NCI-H1092 (cell line): Measurements from ENCODE around the gene LARGE1.

Experiments
- DNase-seq: peaks from one replicate; lab custom pipeline; 2025; lab: John Stamatoyannopoulos, UW

LARGE1 gene

GRCh38 chr22:33357981-33358399, 562.3 kb downstream of the LARGE1 start:
- peak; percentile 69 for DNase-seq

GRCh38 chr22:33354928-33355327, 565.3 kb downstream of the LARGE1 start:
- DNase-seq: no peak

GRCh38 chr22:33353502-33353901, 566.8 kb downstream of the LARGE1 start:
- no peak for DNase-seq

- DNase-seq: no peak
Observed at GRCh38 chr22:33352768-33353167, 567.5 kb downstream of the LARGE1 start.

GRCh38 chr22:33350961-33351360, 569.3 kb downstream of the LARGE1 start:
- DNase-seq: no peak

GRCh38 chr22:33350491-33350890, 569.8 kb downstream of the LARGE1 start:
- no peak for DNase-seq

GRCh38 chr22:33347002-33347401, 573.3 kb downstream of the LARGE1 start:
- no peak for DNase-seq

GRCh38 chr22:33341611-33342010, 578.7 kb downstream of the LARGE1 start:
- no peak for DNase-seq

- no peak for DNase-seq
Observed at GRCh38 chr22:33337524-33337923, 582.8 kb downstream of the LARGE1 start.

GRCh38 chr22:33335611-33336279, 584.5 kb downstream of the LARGE1 start:
- DNase-seq: no peak

GRCh38 chr22:33332538-33332937, 587.7 kb downstream of the LARGE1 start:
- peak; percentile 68 for DNase-seq

- no peak for DNase-seq
Observed at GRCh38 chr22:33331017-33331416, 589.3 kb downstream of the LARGE1 start.

- DNase-seq: no peak
Observed at GRCh38 chr22:33330534-33330933, 589.7 kb downstream of the LARGE1 start.

- DNase-seq: no peak
Observed at GRCh38 chr22:33329398-33329797, 590.9 kb downstream of the LARGE1 start.

GRCh38 chr22:33328789-33329296, 591.4 kb downstream of the LARGE1 start:
- DNase-seq: no peak

- no peak for DNase-seq
Observed at GRCh38 chr22:33327348-33327860, 592.9 kb downstream of the LARGE1 start.

GRCh38 chr22:33326540-33327295, 593.6 kb downstream of the LARGE1 start:
- no peak for DNase-seq

GRCh38 chr22:33325232-33326004, 594.9 kb downstream of the LARGE1 start:
- DNase-seq: no peak

GRCh38 chr22:33324228-33324627, 596.0 kb downstream of the LARGE1 start:
- DNase-seq: no peak

- no peak for DNase-seq
Observed at GRCh38 chr22:33321466-33321865, 598.8 kb downstream of the LARGE1 start.

GRCh38 chr22:33315954-33316353, 604.3 kb downstream of the LARGE1 start:
- no peak for DNase-seq

- DNase-seq: no peak
Observed at GRCh38 chr22:33315117-33315516, 605.2 kb downstream of the LARGE1 start.
